Fibroblast of skin of right biceps (primary cell): ENCODE results near the gene FARP2.
"Not testable (repeated sequence)": the region's sequence is repeated elsewhere in the genome, so short reads cannot be mapped to it uniquely, and the experiment has no call there.

Experiments used
- DNase-seq: peaks from one replicate; pipeline ENCODE4 v3.0.0-alpha.2; 2013

Gene FARP2

GRCh38 chr2:241372361-241372992 is 16.4 kb downstream of the FARP2 start:
- DNase-seq: no peak

GRCh38 chr2:241373446-241373845 is 17.4 kb downstream of the FARP2 start:
- DNase-seq: no peak

GRCh38 chr2:241373906-241374305 is 17.8 kb downstream of the FARP2 start:
- DNase-seq: not testable (repeated sequence)

- DNase-seq: no peak
These were observed 19.2 kb downstream of the FARP2 start for GRCh38 chr2:241375300-241375699.

- DNase-seq: no peak
These were observed 20.7 kb downstream of the FARP2 start for GRCh38 chr2:241376808-241377207.

GRCh38 chr2:241378816-241379215 is 22.7 kb downstream of the FARP2 start:
- DNase-seq: peak; percentile 22

- peak; percentile 69 for DNase-seq
These were observed 23.7 kb downstream of the FARP2 start for GRCh38 chr2:241379481-241380480.

GRCh38 chr2:241381872-241382271 is 25.8 kb downstream of the FARP2 start:
- no peak for DNase-seq

GRCh38 chr2:241385450-241385849 is 29.4 kb downstream of the FARP2 start:
- not testable (repeated sequence) for DNase-seq

GRCh38 chr2:241386519-241386918 is 30.4 kb downstream of the FARP2 start:
- DNase-seq: no peak

GRCh38 chr2:241389697-241390096 is 33.6 kb downstream of the FARP2 start:
- DNase-seq: no peak

GRCh38 chr2:241390301-241391206 is 34.5 kb downstream of the FARP2 start:
- no peak for DNase-seq

GRCh38 chr2:241391892-241392665 is 36.0 kb downstream of the FARP2 start:
- DNase-seq: peak; percentile 34

GRCh38 chr2:241392753-241393152 is 36.7 kb downstream of the FARP2 start:
- not testable (repeated sequence) for DNase-seq

GRCh38 chr2:241393524-241394196 is 37.6 kb downstream of the FARP2 start:
- DNase-seq: no peak

- not testable (repeated sequence) for DNase-seq
These were observed 40.7 kb downstream of the FARP2 start for GRCh38 chr2:241396809-241397208.

- no peak for DNase-seq
These were observed 44.1 kb downstream of the FARP2 start for GRCh38 chr2:241399941-241400922.

GRCh38 chr2:241408849-241409248 is 52.8 kb downstream of the FARP2 start:
- DNase-seq: no peak

- DNase-seq: peak; percentile 10
These were observed 54.7 kb downstream of the FARP2 start for GRCh38 chr2:241410739-241411176.

GRCh38 chr2:241412144-241412543 is 56.1 kb downstream of the FARP2 start:
- peak; percentile 93 for DNase-seq
